HUES64 (cell line): ENCODE results near the gene TIFAB.

ENCODE experiments used
- H3K27ac ChIP-seq: 2 replicates; pipeline ENCODE4 v1.7.0; 2013; ENCODE audit warnings: low read depth, low read length, inconsistent platforms
- H3K27me3 ChIP-seq: 2 replicates; pipeline ENCODE4 v1.6.1; 2013; ENCODE audit warnings: mild to moderate bottlenecking, low read length; ENCODE audit not compliant: insufficient read depth
- H3K36me3 ChIP-seq: 2 replicates; pipeline ENCODE4 v1.6.1; 2013; ENCODE audit warnings: mild to moderate bottlenecking, low read length; ENCODE audit not compliant: insufficient read depth
- H3K4me1 ChIP-seq: 2 replicates; pipeline ENCODE4 v1.6.1; 2013; ENCODE audit warnings: mild to moderate bottlenecking, low read length, moderate library complexity; ENCODE audit not compliant: insufficient read depth
- H3K4me3 ChIP-seq: 2 replicates; pipeline ENCODE4 v1.5.1; 2013; ENCODE audit warnings: mild to moderate bottlenecking, low read length, moderate library complexity
- H3K9ac ChIP-seq: 2 replicates; pipeline ENCODE4 v1.6.1; 2013; ENCODE audit warnings: mild to moderate bottlenecking, low read depth, low read length
- H3K9me3 ChIP-seq: 2 replicates; pipeline ENCODE4 v1.6.1; 2013; ENCODE audit warnings: low read depth, low read length; ENCODE audit not compliant: insufficient read depth
- WGBS: fragments of 150-250, 120-280 bp; methylation state at CpG from one replicate; pipeline ENCODE4 v1.1.7; 2013; ENCODE audit warnings: missing lambda C conversion rate; 5-methylcytosine and 5-hydroxymethylcytosine counted together

The TIFAB gene

DNA sequence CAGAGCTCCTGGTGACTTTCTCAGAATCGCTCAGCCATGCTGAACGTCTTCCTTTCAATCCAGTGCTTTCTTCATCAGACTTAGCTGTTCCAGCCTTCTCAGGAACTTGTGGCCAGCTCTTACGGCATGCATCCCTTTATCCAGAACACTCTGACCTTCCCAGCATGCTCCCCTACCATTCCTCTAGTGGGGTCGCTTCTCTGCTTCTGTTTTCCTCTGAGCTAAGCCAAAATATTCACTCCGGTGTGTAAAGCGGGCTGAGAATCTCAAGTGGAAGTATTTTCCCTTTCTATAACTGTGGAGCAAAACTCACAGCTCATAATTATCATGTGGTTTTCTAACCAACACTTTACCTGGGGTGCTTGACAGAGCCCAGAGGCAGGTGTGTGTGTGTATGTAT, 11.2 kb downstream of the TIFAB start:
- Histone ChIP-seq H3K27ac (no peak overlapping the region), H3K27me3 (peaks cover 3% of the 10 kb centered on the region; the same call in 1 of the 2 replicates)
- WGBS, result 90% methylated on average over 6 of the region's 6 CpGs

DNA sequence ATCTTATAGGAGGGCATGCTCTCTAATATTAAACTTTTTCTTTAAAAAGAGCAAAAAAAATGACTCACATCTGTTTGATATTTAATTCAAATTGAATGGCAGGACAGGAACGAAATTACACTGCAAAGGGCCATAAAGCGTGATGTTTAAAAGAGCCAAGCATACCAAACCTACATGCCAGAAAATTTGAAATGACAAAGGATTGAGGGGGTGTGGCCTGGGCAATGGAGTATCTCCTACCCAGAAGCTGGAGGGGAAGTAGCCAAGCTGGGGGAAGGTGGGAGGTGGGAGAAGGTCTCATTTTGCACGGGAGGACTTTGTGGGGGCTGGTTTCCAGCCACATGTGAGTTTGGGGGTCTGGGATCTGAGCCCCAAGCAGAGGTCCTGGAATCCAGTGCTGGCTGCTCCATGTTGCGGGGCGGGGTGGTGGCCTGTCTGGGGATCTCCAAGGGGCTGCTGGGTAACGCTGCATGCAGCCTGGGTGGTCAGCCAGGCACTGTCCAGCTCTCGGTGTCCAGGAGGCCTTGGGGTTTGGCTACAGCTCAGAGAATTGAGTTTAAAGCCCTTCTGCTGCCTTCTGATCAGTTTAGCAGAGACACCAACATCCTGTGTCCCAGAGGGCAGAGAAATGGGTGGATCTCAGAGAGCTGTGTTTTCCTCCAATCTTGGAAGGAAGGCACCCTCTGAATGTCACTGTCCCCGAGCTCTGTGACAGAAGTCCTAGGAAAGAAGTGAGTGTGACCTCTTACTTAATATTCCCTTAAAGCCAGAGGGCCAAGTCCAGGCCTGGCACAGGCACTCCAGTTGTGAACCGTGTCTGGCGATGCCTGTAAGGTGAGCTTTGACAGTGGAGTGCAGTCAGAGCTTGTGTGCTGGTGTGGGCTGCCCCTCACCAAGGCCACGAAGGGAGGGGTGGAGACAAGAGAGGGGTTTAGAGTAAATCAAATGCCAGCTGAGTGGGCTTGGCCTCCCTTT, 12.6 kb downstream of the TIFAB start:
- Histone ChIP-seq H3K4me3 (no peak overlapping the region), H3K9ac (no peak overlapping the region), H3K9me3 (no peaks in the 10 kb centered on the region), H3K27me3 (no peaks in the 10 kb centered on the region; the same call in 1 of the 2 replicates), H3K27ac (no peak overlapping the region), H3K36me3 (no peaks in the 10 kb centered on the region), H3K4me1 (no peaks in the 10 kb centered on the region)
- WGBS, result 87% methylated on average over 11 of the region's 11 CpGs

More for the DNA sequence above, 11.2 kb downstream of the TIFAB start:
- no peak overlapping the region for H3K9ac ChIP-seq
- H3K4me1 ChIP-seq, result no peaks in the 10 kb centered on the region
- no peaks in the 10 kb centered on the region for H3K9me3 ChIP-seq
- H3K36me3 ChIP-seq, result no peaks in the 10 kb centered on the region
- no peak overlapping the region for H3K4me3 ChIP-seq

DNA sequence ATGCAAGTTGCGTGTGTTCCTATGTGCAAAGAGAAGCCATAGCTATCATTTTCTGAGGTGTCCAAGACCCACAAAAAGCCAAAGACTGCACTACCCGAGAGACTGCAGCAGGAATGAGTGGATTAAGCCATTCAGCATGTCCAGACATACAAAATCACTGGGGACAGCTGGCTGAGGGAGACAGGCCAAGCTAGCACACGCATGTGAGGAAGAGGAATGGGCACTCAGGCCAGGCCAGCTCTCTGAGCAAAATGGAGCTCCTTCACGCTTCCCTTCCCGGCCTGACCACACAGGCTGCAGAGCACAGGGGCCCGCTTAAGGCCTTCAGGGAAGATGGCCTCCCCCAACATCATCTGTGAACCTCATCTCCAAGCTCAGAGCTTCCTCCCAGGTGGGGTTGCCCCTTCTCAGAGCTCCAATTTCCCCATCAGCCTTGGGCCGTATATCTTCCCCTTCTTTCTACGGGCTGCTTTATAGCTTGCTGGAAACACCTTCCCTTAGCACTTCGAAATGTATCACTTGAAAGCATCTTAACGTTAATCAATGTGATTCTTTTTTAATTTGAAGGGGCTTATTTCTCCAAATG, 13.4 kb downstream of the TIFAB start:
- Histone ChIP-seq H3K27me3 (no peaks in the 10 kb centered on the region; the same call in 1 of the 2 replicates), H3K36me3 (no peaks in the 10 kb centered on the region), H3K9ac (no peak overlapping the region), H3K4me3 (no peak overlapping the region), H3K27ac (no peak overlapping the region), H3K4me1 (no peaks in the 10 kb centered on the region), H3K9me3 (no peaks in the 10 kb centered on the region)
- WGBS, result 85% methylated on average over 10 of the region's 10 CpGs

DNA sequence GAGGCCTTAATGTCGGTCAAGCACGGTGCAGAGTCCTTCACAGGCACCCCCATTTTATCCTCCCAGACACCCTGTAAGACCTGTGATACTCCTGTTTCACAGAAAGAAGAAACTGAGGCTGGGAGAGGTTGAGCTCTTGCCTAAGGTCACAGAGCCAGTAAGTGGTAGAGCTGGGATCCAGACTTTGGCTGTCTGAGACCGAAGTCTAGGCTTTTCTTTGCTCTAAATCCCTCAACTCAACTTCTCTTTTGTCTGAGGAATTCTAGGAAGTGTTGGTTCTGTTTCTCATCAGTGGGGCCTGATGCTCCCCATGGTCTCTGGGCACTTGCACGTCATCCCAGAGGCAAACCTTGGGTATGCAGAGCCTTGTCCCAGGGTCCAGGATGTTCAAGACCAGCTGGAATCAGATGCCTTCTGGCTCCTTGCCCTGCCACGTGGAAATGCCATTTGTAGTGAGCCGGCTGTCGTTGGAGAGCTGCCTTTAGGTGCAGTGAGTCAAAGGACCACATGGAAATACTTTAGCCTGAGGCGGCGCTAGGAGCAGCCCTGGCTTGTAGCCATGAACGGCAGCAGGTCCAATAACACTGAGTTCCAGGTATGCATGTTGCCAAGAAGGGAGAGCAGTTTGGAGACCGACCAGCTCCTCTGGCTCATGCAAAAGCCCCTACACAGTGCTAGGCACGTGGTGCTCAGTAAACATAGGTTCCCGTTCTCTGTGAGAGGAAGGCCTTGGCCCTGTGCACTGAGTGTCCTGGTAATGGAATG, 14.2 kb downstream of the TIFAB start:
- no peak overlapping the region for H3K4me3 ChIP-seq

DNA sequence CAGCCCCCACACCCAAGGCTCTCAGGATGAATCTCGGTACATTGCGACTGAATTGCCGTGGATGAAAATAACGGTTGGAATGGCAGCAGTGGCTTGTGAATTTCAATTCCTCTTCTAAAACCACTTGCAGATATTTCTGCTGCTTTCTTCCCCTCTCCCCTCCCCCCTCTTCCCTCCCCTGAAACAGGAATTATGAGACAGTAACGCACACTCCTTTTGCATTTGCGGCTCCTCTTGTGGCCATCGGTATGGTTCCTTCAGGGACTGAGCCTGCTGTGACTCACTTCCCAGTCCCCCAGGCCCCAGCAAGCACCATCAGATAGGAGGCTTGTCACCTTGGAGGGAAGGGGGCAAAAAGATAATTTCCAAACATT, 14.7 kb downstream of the TIFAB start:
- 82% methylated on average over 7 of the region's 7 CpGs for WGBS
- Histone ChIP-seq H3K9ac (no peak overlapping the region), H3K4me1 (no peaks in the 10 kb centered on the region)

More for the DNA sequence above, 14.2 kb downstream of the TIFAB start:
- H3K4me1 ChIP-seq, result no peaks in the 10 kb centered on the region
- no peaks in the 10 kb centered on the region; the same call in 1 of the 2 replicates for H3K27me3 ChIP-seq
- H3K27ac ChIP-seq, result no peak overlapping the region
- 81% methylated on average over 13 of the region's 13 CpGs for WGBS
- H3K9ac ChIP-seq, result no peak overlapping the region
- H3K36me3 ChIP-seq, result no peaks in the 10 kb centered on the region
- no peaks in the 10 kb centered on the region for H3K9me3 ChIP-seq

DNA sequence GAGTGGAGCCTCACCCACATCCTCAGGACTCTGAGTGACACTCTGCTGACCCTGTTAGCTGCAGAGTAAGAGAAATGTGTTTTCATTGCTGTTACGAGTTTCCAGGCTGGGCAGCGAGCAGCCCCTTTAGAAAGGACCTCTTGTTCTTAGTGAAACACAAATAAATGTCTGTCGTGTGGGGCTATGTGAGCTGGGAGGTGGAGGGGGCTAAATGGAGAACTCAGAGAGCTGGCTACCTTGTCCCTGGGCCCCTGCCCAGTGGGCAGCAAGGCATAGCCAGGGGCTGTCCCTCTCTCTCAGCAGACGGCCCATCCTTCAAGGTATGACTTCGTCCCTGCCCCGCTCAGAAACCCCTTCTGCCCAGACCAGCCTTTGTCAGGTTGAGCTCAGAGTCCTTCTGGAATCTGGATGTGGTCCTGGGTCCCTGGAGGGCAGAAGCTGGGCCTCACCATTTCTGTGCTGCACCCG, 15.2 kb downstream of the TIFAB start:
- H3K9ac ChIP-seq, result no peak overlapping the region
- no peaks in the 10 kb centered on the region for H3K36me3 ChIP-seq
- 80% methylated on average over 7 of the region's 7 CpGs for WGBS
- no peaks in the 10 kb centered on the region for H3K9me3 ChIP-seq
- no peak overlapping the region for H3K4me3 ChIP-seq
- no peaks in the 10 kb centered on the region for H3K4me1 ChIP-seq
- H3K27ac ChIP-seq, result no peak overlapping the region
- H3K27me3 ChIP-seq, result no peaks in the 10 kb centered on the region; the same call in 1 of the 2 replicates

More for the DNA sequence above, 14.7 kb downstream of the TIFAB start:
- H3K27me3 ChIP-seq, result no peaks in the 10 kb centered on the region; the same call in 1 of the 2 replicates
- no peak overlapping the region for H3K27ac ChIP-seq
- no peaks in the 10 kb centered on the region for H3K36me3 ChIP-seq
- no peak overlapping the region for H3K4me3 ChIP-seq
- H3K9me3 ChIP-seq, result no peaks in the 10 kb centered on the region

DNA sequence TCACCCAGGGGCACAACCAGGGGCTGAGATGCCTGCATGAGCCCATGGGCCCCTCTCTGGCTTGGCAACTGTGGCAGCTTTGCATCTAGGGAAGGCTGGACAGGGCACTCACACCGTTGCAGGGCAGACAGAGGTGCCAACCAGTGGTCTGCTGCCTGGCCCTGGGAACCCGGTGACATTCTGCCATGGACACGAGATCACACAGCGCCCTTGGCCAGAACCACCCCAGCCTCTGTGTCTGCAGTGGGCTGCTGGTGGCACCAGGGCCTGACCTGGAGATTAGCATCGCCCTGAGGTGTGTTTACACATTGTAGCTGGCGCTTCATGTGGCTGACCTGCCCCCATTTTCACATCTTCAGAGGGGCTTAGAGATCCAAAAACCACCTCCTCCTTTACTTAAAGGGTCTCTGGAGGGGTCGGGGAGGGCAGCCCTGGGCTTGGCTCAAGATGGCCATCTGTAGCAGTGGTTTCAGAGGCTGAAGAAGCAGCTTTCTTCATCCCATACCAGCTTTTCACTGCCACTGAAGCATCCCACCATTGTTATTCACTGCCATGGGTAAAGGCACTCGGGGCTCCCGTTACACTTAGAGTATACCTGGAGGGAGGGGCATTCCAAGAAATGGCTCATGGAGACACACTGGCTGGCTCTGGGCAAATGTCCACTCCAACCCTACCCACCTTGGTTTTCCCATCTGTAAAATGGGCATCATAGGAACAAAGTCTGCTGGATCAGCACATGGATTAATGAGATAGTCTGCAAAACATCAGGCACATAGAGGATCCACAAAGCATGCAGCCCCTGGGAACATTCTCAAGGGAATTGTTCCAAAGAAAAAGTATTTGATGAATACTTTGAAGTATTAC, 16.5 kb downstream of the TIFAB start:
- Histone ChIP-seq H3K4me3 (no peak overlapping the region), H3K27ac (no peak overlapping the region), H3K36me3 (no peaks in the 10 kb centered on the region), H3K9ac (no peak overlapping the region), H3K27me3 (no peaks in the 10 kb centered on the region; the same call in 1 of the 2 replicates), H3K4me1 (no peaks in the 10 kb centered on the region), H3K9me3 (no peaks in the 10 kb centered on the region)
- WGBS, result 90% methylated on average over 9 of the region's 9 CpGs

DNA sequence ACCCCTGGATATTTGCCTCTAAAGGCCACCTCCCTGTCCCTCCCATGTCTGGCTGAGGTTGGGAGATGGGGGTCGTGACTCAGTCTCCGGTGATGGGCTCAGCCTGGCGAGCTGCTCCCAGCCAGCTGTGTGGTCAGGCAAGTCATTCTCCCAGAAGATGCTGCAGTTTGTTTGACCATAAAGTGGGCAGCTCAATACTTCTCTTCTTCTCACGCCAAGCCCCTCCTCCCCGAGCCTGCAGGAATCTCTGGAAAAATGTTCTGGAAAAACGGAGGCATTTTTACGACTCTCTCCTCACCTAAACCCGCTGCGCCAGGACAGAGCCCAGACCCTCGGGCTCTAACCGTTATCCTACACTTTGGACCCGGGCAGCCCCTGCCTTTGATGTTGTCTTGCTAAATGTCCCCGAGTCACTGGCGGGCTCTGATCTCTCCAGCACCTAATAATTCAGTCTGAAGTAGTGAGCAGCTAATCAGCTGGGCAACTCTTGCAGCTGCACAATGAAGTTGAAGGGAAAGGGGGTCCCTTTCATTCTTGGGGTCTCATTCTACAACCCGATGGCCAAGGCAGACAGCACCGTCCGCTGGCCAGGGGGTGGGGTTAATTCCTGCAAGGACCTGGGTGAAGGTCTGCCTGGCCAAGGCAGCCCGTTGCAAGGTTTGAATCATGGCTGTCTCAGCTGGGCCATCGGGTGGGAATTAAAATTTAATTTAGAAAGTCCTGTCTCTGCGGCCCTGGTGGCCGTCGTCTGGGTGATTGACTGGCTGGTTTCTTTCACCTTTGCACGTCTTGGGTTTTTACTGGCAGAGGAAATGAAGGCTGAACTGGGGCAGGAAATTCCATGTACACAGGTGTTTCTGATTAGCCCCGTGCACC, 17.3 kb downstream of the TIFAB start:
- H3K4me1 ChIP-seq, result no peaks in the 10 kb centered on the region

DNA sequence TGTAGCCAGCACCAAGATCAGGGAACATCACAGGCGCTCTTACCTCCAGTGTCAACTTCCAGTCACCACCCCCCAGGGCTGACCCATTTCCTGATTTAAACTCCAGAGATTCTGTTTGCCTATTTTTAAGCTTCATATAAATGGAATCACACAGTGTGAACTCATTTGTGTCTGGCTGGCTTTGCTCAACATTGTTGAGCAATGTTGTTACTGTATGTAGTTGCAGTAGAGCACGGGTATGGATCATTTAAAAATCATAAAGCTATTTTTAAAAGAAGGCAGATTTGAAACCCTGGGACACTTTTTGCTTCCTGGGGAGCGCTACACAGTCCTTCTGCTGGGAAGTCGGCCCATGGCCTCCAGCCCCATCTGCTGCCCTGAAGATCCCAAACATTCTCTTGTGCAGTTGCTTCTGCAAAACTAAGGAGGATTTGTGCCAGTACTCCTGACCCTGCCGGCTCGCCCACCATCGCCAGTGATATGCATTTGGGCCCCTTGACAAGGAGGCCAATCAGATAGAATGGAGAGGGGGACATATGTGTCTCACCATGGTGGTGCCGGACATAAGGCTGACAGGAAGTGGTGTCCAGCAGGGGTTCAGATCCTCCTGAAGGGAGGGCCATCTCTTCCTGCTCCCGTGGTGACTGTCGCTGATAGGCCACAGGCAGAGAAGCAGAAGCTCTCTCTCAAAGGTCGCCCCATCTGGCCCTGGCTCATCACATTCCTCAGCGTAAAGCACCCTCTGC, 18.3 kb downstream of the TIFAB start:
- no peak overlapping the region for H3K27ac ChIP-seq
- H3K4me1 ChIP-seq, result no peaks in the 10 kb centered on the region
- H3K9me3 ChIP-seq, result peaks cover 4% of the 10 kb centered on the region; the same call in 1 of the 2 replicates
- no peak overlapping the region for H3K9ac ChIP-seq
- H3K4me3 ChIP-seq, result no peak overlapping the region
- H3K36me3 ChIP-seq, result no peaks in the 10 kb centered on the region
- no peaks in the 10 kb centered on the region; the same call in 1 of the 2 replicates for H3K27me3 ChIP-seq
- WGBS, result 79% methylated on average over 12 of the region's 12 CpGs

More for the DNA sequence above, 17.3 kb downstream of the TIFAB start:
- Histone ChIP-seq H3K4me3 (no peak overlapping the region), H3K27me3 (no peaks in the 10 kb centered on the region; the same call in 1 of the 2 replicates), H3K27ac (no peak overlapping the region), H3K9ac (no peak overlapping the region), H3K36me3 (no peaks in the 10 kb centered on the region), H3K9me3 (no peaks in the 10 kb centered on the region)
- WGBS, result 90% methylated on average over 24 of the region's 24 CpGs
